Measurements from ENCODE around the gene KAT2A. TPM values are rescaled to one million over a fixed set of nuclear protein-coding genes. Genes with fewer than 3 reads are reported as not detected.

KAT2A gene
- polyA plus RNA-seq, 1 donor (not counting 4 experiments of a cell fraction or from before 2014, with no cell fraction given), result 28.2 TPM

DNA sequence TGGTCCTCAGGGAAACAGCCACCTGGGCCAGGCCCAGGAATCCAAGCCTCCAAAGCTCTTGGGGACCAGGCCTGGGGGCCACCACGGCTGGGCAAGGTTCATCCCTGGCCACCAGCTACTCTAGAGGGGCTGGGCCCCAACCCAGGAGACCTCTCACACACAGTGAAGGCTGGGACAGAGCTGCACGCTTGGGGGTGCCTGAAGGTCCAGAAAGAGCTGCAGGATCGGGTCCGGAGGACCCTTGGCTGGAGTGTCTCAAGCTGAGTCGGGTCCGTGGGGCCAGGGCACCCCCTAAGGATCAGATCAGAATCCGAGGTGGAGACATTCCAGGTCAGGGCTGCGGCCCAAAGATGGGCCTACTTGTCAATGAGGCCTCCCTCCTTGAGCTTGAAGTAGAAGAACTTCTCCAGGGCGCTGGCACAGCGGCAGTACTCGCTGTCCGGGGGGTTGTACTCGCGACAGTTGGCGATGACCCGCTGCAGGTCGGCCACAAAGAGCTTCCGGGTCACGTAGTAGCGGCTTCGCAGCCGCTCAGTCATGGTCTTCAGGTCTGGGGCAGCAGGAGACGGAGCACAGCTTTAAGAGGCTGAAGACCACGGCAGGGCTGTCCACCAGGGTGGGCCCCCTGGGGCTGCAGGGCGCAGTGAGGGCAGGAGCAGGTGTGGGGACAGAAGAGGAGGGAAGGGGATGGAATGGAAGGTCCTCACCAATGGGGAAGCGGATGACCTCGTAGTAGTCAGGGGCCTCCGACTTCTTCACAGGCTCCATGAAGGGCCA lies 7.7 kb downstream of the KAT2A start:
- FAIRE-seq (no peak), DNase-seq (ENCODE audit: low read depth, low spot score) (no peak)
- peak overlapping the region; percentile 76 for H3K27ac ChIP-seq (ENCODE audit: control insufficient read depth, insufficient read depth, low read length)
- no peaks in the 10 kb centered on the region for H3K79me2 ChIP-seq (ENCODE audit: control insufficient read depth, insufficient read depth, low read length)
- peaks cover 20% of the 10 kb centered on the region for H3K4me1 ChIP-seq (ENCODE audit: control insufficient read depth, extremely low read depth, insufficient read depth, low read length)
- H3K27me3 ChIP-seq (ENCODE audit: control insufficient read depth, extremely low read depth, insufficient read depth, low read length), result no peaks in the 10 kb centered on the region
- H3K9ac ChIP-seq (ENCODE audit: control insufficient read depth, extremely low read depth, insufficient read depth, low read length), result peak overlapping the region; percentile 81
- H3K9me1 ChIP-seq (ENCODE audit: control insufficient read depth, extremely low read depth, insufficient read depth, low read length), result no peaks in the 10 kb centered on the region
- H3K4me3 ChIP-seq (ENCODE audit: control insufficient read depth in 2 of 3, extremely low read depth in 1 of 3, insufficient read depth in 2 of 3, low read depth in 1 of 3, low read length in 3 of 3), result no peak overlapping the region
- no peak overlapping the region for H3K4me2 ChIP-seq (ENCODE audit: control insufficient read depth, extremely low read depth, insufficient read depth, low read depth, low read length)
- TF ChIP-seq, protein P1, sequence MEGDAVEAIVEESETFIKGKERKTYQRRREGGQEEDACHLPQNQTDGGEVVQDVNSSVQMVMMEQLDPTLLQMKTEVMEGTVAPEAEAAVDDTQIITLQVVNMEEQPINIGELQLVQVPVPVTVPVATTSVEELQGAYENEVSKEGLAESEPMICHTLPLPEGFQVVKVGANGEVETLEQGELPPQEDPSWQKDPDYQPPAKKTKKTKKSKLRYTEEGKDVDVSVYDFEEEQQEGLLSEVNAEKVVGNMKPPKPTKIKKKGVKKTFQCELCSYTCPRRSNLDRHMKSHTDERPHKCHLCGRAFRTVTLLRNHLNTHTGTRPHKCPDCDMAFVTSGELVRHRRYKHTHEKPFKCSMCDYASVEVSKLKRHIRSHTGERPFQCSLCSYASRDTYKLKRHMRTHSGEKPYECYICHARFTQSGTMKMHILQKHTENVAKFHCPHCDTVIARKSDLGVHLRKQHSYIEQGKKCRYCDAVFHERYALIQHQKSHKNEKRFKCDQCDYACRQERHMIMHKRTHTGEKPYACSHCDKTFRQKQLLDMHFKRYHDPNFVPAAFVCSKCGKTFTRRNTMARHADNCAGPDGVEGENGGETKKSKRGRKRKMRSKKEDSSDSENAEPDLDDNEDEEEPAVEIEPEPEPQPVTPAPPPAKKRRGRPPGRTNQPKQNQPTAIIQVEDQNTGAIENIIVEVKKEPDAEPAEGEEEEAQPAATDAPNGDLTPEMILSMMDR (optimal IDR thresholded peaks at IDR 0.05 in 1 of 3, IDR thresholded peaks at IDR 0.05 in 1 of 3, conservative IDR thresholded peaks at IDR 0.05 in 1 of 3; ENCODE audit: extremely low read depth in 1 of 3, insufficient read depth in 2 of 3, low read length in 3 of 3), result no peak
- no peaks in the 10 kb centered on the region for H3K9me3 ChIP-seq (ENCODE audit: control insufficient read depth, low read depth, low read length)
- no peaks in the 10 kb centered on the region for H4K20me1 ChIP-seq (ENCODE audit: control insufficient read depth, extremely low read depth, insufficient read depth, low read length)
- H3K36me3 ChIP-seq (ENCODE audit: control insufficient read depth in 2 of 2, extremely low read depth in 1 of 2, insufficient read depth in 2 of 2, low read length in 2 of 2), result peaks cover 18 to 23% of the 10 kb centered on the region in 2 experiments
- H2AFZ ChIP-seq (ENCODE audit: control insufficient read depth, low read length), result no peak overlapping the region
- dilution Hi-C loops (cut with MboI; ENCODE audit: extremely low pct_ligation_motif_present, low sequenced_read_pairs), result no loop called here

DNA sequence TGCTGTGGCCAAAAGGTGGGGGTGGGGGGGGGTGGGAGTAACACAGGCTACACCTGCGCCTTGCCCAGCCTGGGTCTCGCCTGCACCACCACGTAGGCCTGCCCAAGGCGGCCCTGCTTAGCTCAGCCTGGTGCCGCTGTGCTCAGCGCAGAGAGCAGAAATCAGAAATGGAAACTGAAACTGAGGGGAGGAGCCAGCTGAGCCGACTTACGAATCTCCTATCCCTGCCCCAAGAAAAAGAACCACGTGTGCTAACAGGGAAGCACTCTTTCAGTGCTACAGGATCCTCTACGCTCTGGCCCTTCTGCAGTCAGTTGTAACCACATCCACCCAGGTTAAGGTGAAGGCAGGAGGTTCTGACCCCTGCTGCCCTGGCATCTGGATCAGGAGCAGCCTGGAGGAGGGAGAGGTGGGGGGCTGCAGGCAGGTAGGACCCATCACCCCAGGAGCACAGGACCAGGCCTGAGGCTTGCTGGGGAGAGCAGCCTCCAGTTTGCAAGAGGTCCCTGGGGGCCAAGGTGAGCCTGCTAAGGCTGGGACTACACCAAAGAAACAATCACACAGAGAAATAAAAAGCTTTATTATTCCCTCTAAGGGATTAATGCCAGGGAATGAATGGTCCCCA lies 8.5 kb downstream of the KAT2A start, which contains the start of gene DHX58:
DHX58 (minus strand) TSS at position 163 of the 625 bp plus-strand sequence. CDS start 822 bp downstream, outside the sequence.
- Histone ChIP-seq H3K9ac (ENCODE audit: control insufficient read depth, extremely low read depth, insufficient read depth, low read length) (peak within 1 kb of the TSS; percentile 81), H4K20me1 (ENCODE audit: control insufficient read depth, extremely low read depth, insufficient read depth, low read length) (no peaks in the 10 kb centered on the region), H3K9me3 (ENCODE audit: control insufficient read depth, low read depth, low read length) (no peaks in the 10 kb centered on the region), H3K4me3 (ENCODE audit: control insufficient read depth in 2 of 3, extremely low read depth in 1 of 3, insufficient read depth in 2 of 3, low read depth in 1 of 3, low read length in 3 of 3) (peak within 1 kb of the TSS; percentile 46 to 77 (median 67)), H3K27me3 (ENCODE audit: control insufficient read depth, extremely low read depth, insufficient read depth, low read length) (no peaks in the 10 kb centered on the region), H3K79me2 (ENCODE audit: control insufficient read depth, insufficient read depth, low read length) (no peaks in the 10 kb centered on the region), H3K4me2 (ENCODE audit: control insufficient read depth, extremely low read depth, insufficient read depth, low read depth, low read length) (peak within 1 kb of the TSS; percentile 86), H3K9me1 (ENCODE audit: control insufficient read depth, extremely low read depth, insufficient read depth, low read length) (no peaks in the 10 kb centered on the region), H2AFZ (ENCODE audit: control insufficient read depth, low read length) (peak within 1 kb of the TSS; percentile 78), H3K27ac (ENCODE audit: control insufficient read depth, insufficient read depth, low read length) (peak within 1 kb of the TSS; percentile 76), H3K36me3 (ENCODE audit: control insufficient read depth in 2 of 2, extremely low read depth in 1 of 2, insufficient read depth in 2 of 2, low read length in 2 of 2) (peaks cover 16 to 22% of the 10 kb centered on the region in 2 experiments), H3K4me1 (ENCODE audit: control insufficient read depth, extremely low read depth, insufficient read depth, low read length) (peaks cover 20% of the 10 kb centered on the region)
- DNase-seq (ENCODE audit: low read depth, low spot score) (no peak), FAIRE-seq (peak; percentile 92)
- dilution Hi-C loops (cut with MboI; ENCODE audit: extremely low pct_ligation_motif_present, low sequenced_read_pairs), result no loop called here
- TF ChIP-seq EZH2 (IDR thresholded peaks at IDR 0.05; ENCODE audit: low read length), result no peak
- TF ChIP-seq, protein P1 (optimal IDR thresholded peaks at IDR 0.05 in 1 of 3, IDR thresholded peaks at IDR 0.05 in 1 of 3, conservative IDR thresholded peaks at IDR 0.05 in 1 of 3; ENCODE audit: extremely low read depth in 1 of 3, insufficient read depth in 2 of 3, low read length in 3 of 3), result no peak

Data from keratinocyte (primary cell).